ENCODE data around the gene SIGLEC7. TPM values are rescaled to one million over a fixed set of nuclear protein-coding genes. Genes with fewer than 3 reads are reported as not detected.
"Not testable (repeated sequence)": the region's sequence is repeated elsewhere in the genome, so short reads cannot be mapped to it uniquely, and the experiment has no call there.

The SIGLEC7 gene
- total RNA-seq, 1 experiment from 2014 or later, result not detected

DNA sequence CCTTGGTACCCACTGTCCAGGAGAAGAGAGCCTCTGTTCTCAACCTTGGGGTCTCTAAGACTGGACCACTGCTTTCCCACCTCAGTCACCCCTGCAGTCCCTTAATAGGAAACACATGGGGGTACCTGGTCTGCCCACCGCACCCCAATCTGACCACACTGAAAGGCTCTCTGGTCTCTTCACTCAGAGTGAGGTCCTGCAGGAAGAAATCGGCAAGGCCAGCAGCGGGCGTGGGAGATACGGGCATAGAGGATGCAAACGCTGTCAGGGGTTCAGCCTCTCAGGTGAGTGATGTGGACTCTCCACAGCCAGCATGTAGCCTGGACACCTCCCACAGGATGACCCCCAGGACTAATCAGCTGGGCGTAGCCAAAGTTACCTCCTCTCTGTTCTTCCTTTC, 13.9 kb upstream of the SIGLEC7 start:
- DNase-seq, result no peak
- Histone ChIP-seq H3K27me3 (no peaks in the 10 kb centered on the region; the same call in 1 of the 2 replicates), H3K36me3 (no peaks in the 10 kb centered on the region), H3K9me3 (no peaks in the 10 kb centered on the region), H3K4me3 (no peak overlapping the region)

DNA sequence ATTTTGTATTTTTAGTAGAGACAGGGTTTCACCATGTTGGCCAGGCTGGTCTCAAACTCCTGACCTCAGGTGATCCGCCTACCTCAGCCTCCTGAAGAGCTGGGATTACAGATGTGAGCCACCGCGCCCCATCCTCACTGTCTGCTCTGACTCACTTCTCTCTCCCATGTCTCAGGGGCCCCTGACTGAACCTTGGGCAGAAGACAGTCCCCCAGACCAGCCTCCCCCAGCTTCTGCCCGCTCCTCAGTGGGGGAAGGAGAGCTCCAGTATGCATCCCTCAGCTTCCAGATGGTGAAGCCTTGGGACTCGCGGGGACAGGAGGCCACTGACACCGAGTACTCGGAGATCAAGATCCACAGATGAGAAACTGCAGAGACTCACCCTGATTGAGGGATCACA, 12.4 kb upstream of the SIGLEC7 start:
- no peak for DNase-seq
- Histone ChIP-seq H3K4me3 (no peak overlapping the region), H3K36me3 (no peaks in the 10 kb centered on the region), H3K27me3 (no peaks in the 10 kb centered on the region; the same call in 1 of the 2 replicates), H3K9me3 (peaks cover 2% of the 10 kb centered on the region; the same call in 1 of the 2 replicates)

DNA sequence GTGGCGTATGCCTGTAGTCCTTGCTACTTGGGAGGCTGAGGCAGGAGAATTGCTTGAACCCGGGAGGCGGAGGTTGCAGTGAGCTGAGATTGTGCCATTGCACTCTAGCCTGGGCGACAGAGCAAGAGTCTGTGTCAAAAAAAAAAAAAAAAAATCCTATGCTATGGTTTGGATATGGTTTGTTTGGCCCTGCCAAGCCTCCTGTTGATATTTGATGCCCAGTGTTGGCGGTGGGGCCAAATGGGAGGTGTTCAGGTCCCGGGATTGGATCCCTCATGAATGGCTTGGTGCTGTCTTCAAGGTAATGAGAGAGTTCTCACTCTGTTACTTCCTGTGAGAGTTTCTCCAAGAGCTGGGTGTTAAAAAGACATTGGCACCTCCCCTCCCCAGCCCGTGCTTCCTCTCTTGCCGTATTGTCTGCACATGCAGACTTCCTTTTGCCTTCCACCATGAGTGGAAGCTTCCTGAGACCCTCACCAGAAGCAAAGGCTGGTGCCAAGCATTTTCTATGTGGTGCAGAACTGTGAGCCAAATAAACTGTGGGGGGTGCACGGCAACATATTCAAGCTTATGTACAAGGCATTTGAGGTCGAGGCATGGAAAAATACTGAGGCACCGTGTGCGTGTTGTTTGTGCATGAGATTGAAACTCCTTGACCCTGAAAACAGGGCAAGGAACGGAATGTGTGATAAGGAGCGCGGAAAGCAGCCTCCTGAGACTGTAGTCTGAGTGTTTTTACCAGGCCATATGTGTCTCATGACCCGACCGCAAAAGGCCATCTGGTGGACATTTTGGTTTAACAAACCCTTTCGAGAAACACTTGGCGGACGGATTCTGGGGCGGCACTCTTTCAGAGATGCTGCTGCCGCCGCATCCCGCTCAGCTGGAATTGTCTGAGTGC, 10.1 kb upstream of the SIGLEC7 start:
- H3K4me3 ChIP-seq, result no peak overlapping the region
- peaks cover 7% of the 10 kb centered on the region; the same call in 1 of the 2 replicates for H3K27me3 ChIP-seq
- peak; percentile 35 for DNase-seq
- no peaks in the 10 kb centered on the region for H3K36me3 ChIP-seq
- peaks cover 9% of the 10 kb centered on the region for H3K9me3 ChIP-seq

DNA sequence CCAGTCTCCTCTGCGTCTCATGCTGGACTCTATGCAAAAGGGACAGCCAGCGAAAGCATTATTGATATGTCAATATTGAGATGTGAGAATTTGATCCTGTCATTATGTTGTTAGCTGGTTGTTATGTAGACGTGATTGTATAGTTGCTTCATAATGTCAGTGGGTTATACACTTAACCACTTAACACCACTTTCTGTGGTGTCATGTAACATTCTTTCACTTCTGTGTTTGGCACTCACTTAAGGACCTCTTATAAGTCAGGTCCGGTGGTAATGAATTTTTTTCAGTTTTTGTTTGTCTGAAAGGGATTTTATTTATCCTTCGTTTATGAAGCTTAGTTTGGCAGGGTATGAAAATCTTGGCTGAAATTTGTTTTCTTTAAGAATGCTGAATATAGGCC, 7.1 kb upstream of the SIGLEC7 start:
- Histone ChIP-seq H3K27me3 (peaks cover 12% of the 10 kb centered on the region), H3K4me3 (no peak overlapping the region), H3K36me3 (no peaks in the 10 kb centered on the region), H3K9me3 (peaks cover 9% of the 10 kb centered on the region)
- no peak for DNase-seq

GRCh38 chr19:51135986-51136762, 5.9 kb upstream of the SIGLEC7 start:
- Histone ChIP-seq H3K4me3 (no peak overlapping the region), H3K27me3 (peaks cover 16% of the 10 kb centered on the region), H3K36me3 (no peaks in the 10 kb centered on the region), H3K9me3 (peaks cover 9% of the 10 kb centered on the region)
- DNase-seq, result no peak

GRCh38 chr19:51136851-51137551, 5.1 kb upstream of the SIGLEC7 start:
- H3K4me3 ChIP-seq, result no peak overlapping the region
- no peaks in the 10 kb centered on the region for H3K36me3 ChIP-seq
- peaks cover 16% of the 10 kb centered on the region for H3K27me3 ChIP-seq
- DNase-seq, result no peak
- H3K9me3 ChIP-seq, result peaks cover 9% of the 10 kb centered on the region

DNA sequence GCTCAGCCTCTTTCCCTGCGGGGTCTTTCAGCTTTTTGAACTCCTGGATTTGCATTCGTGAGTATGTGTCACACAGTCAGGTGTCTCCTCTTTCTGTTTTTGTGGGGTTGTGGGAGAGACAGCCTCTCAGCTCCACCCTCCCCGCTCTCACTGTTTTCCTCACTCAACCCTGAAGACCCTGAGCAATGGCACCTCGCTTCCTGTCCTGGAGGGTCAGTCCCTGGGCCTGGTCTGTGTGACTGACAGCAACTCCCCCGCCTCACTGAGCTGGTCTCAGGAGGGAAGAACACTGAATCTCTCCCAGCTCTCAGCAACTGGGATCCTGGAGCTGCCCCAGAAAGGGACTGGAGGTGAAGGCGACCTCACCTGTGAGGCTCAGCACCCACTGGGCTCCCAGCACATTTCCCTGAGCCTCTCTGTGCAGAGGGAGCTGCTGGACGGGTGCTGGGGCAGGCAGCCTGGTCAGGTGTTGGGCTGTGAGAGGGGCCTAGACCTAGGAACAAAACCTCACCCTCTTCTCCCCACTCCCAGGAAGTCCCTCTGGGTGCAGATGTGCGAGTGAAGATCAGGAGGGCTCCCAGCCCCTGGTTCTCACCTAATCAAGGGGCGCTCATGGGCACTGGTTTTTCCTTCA, 4.2 kb upstream of the SIGLEC7 start:
- no peak for DNase-seq
- Histone ChIP-seq H3K27me3 (peaks cover 20% of the 10 kb centered on the region), H3K9me3 (peaks cover 9% of the 10 kb centered on the region), H3K36me3 (no peaks in the 10 kb centered on the region), H3K4me3 (no peak overlapping the region)

GRCh38 chr19:51138549-51138979, 3.5 kb upstream of the SIGLEC7 start:
- H3K4me3 ChIP-seq, result no peak overlapping the region
- peaks cover 9% of the 10 kb centered on the region for H3K9me3 ChIP-seq
- no peak for DNase-seq
- peaks cover 20% of the 10 kb centered on the region for H3K27me3 ChIP-seq
- H3K36me3 ChIP-seq, result no peaks in the 10 kb centered on the region

GRCh38 chr19:51139299-51140014, 2.6 kb upstream of the SIGLEC7 start:
- H3K9me3 ChIP-seq, result peaks cover 7% of the 10 kb centered on the region
- peaks cover 20% of the 10 kb centered on the region for H3K27me3 ChIP-seq
- H3K36me3 ChIP-seq, result no peaks in the 10 kb centered on the region
- no peak for DNase-seq
- H3K4me3 ChIP-seq, result no peak overlapping the region

- Histone ChIP-seq H3K27me3 (peaks cover 15% of the 10 kb centered on the region), H3K9me3 (peaks cover under 1% of the 10 kb centered on the region; the same call in 1 of the 2 replicates), H3K4me3 (no peak overlapping the region), H3K36me3 (no peaks in the 10 kb centered on the region)
- no peak for DNase-seq
These were observed 1.7 kb upstream of the SIGLEC7 start for GRCh38 chr19:51140441-51140840.

DNA sequence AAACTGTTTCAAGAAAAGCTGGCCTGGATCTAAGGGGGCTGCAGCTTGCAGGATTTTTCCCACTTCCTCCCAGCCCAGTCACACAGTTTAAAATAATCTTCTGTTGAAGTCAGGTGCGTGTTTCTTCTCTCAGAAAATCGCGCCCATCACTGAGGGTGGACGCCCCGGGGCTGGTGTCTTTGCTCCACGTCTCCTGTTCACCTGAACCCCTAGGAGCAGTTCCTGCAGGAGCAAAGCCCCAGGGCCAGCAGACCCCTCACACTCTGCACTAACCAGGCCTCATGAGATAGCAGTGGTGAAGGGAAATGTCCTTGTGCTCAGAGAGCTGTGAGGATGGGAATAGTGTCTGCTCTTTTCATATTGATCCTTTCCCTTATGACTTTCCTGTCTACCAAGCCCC, 920 bp upstream of the SIGLEC7 start:
- Histone ChIP-seq H3K4me3 (no peak overlapping the region), H3K27me3 (peaks cover 14% of the 10 kb centered on the region)
- DNase-seq, result no peak

GRCh38 chr19:51142809-51143475, 841 bp downstream of the SIGLEC7 start:
- not testable (repeated sequence) for H3K36me3 ChIP-seq, DNase-seq, H3K4me3 ChIP-seq, H3K9me3 ChIP-seq
- peaks cover 14% of the 10 kb centered on the region for H3K27me3 ChIP-seq

More for the DNA sequence above, 920 bp upstream of the SIGLEC7 start:
- Histone ChIP-seq H3K9me3 (no peaks in the 10 kb centered on the region), H3K36me3 (no peaks in the 10 kb centered on the region)

DNA sequence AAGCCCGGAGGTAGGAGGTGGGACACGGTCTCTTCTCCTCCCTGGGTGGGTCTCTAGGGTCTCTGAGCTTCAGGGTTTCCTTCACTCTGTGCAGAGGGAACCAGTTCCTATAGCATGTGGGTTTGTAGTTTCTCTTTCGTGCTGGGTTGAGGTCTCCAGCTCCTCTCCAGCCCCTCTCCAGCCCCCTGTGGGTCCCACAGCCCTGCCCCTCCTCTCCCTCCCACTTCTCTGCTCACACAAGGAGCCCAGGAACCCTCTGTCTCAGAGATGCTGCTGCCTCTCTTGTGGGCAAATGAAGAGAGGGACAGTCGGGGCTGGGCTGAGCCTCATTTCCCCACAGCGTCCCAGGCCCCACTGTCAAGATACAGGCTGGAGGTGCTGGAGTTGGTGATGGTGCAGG, 1.4 kb downstream of the SIGLEC7 start:
- Histone ChIP-seq H3K36me3 (no peaks in the 10 kb centered on the region), H3K9me3 (no peaks in the 10 kb centered on the region), H3K27me3 (peaks cover 14% of the 10 kb centered on the region), H3K4me3 (no peak overlapping the region)
- DNase-seq, result no peak

DNA sequence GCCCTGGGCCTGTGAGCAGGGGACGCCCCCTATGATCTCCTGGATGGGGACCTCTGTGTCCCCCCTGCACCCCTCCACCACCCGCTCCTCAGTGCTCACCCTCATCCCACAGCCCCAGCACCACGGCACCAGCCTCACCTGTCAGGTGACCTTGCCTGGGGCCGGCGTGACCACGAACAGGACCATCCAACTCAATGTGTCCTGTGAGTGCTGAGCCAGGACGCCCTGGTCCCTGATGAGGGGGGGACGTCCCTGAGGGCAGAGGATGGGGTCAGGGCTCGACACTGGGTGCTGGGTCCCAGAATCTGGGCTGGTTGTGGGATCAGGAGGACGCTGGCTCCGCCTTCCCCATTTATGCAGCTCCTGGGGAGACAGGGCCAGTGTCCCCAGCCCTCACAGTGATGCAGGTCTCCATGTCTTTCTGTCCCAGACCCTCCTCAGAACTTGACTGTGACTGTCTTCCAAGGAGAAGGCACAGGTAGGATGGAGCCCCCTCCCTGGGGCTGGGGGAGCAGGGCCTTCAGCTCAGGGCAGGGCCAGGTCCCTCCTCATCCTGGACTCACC, 2.5 kb downstream of the SIGLEC7 start:
- no peak for DNase-seq
- Histone ChIP-seq H3K4me3 (no peak overlapping the region), H3K9me3 (peaks cover 3% of the 10 kb centered on the region; the same call in 1 of the 2 replicates)

GRCh38 chr19:51145916-51146493, 3.9 kb downstream of the SIGLEC7 start:
- DNase-seq, result no peak
- peaks cover 9% of the 10 kb centered on the region for H3K27me3 ChIP-seq
- no peak overlapping the region for H3K4me3 ChIP-seq

More for the DNA sequence above, 2.5 kb downstream of the SIGLEC7 start:
- peaks cover 15% of the 10 kb centered on the region for H3K27me3 ChIP-seq
- no peaks in the 10 kb centered on the region for H3K36me3 ChIP-seq

More at GRCh38 chr19:51145916-51146493, 3.9 kb downstream of the SIGLEC7 start:
- Histone ChIP-seq H3K36me3 (no peaks in the 10 kb centered on the region), H3K9me3 (peaks cover 5% of the 10 kb centered on the region; the same call in 1 of the 2 replicates)
